SK-N-MC (cell line): ENCODE results near the gene HPSE.

ENCODE experiments used
- EZH2 ChIP-seq: fragments of 200-600 bp; sonication (generic); IDR thresholded peaks from one replicate; pipeline ENCODE4 v1.6.1; 2017; ENCODE audit warnings: antibody characterized with exemption
- FOXP2 ChIP-seq: optimal IDR thresholded peaks from 2 replicates; pipeline ENCODE3; 2011; ENCODE audit warnings: mild to moderate bottlenecking, moderate library complexity; ENCODE audit not compliant: insufficient read depth; ENCODE audit errors: extremely low read length, control extremely low read depth
- POLR2AphosphoS5 ChIP-seq: IDR thresholded peaks from 2 replicates; pipeline ENCODE4 v1.6.1; 2012; ENCODE audit warnings: mild to moderate bottlenecking, low read depth, low read length, borderline replicate concordance

GRCh38 chr4:83308672-83309071, 26.0 kb downstream of the HPSE start:
- no peak for TF ChIP-seq POLR2AphosphoS5
- TF ChIP-seq EZH2, result no peak
- TF ChIP-seq FOXP2, result no peak
